ENCODE results near the gene TRIO.

Gene TRIO

DNA sequence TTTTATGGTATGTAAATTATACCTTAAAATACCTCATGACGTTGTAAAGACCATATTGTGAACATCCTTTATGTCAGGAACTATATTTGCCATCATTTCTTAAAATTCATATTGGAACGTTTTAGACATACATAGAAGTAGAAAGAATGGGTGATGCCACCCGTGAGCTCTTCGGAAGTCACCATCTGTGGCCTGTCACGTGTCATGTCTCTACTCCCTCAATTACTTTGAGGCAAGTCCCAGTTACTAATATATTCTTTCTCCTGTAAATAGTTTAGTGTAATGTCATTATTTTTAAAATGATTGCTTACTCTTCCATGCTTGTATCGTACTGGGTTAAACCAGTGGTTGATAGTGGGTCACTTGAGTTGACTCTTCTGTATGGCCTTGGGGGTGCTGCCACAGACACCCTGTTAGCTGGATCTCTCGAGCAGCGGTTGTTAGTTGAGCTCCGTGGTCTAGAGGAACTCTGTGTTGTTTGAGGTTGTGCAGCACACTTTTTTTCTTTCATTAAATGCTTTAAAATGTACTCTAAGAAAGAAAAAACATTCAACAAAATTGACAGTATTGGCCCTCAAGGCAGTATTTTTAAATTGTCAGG, 66.2 kb downstream of the TRIO start:
- DNase-seq (ENCODE audit: low read depth in 2 of 2), result no peak

DNA sequence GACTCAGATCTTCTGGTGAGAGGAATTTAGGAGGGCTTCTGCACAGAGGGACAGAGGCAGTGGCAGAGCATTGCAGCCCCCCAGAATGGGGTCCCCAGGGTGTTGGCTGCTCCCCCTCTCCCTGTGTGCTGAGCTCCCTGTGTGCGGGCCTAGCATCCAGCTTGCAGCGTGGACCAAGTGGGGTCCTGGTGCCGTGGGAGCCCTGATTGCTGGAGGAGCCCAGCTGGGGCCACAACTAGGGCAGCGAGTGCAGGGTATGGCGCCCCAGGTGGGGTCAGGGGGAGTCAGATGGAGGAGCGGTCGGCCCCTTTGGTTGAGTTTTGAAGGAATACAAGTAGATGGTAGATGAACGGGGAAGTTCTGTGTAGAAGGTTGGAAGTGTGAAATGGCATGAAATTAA, 66.7 kb downstream of the TRIO start:
- no peak for DNase-seq (ENCODE audit: low read depth in 2 of 2)

DNA sequence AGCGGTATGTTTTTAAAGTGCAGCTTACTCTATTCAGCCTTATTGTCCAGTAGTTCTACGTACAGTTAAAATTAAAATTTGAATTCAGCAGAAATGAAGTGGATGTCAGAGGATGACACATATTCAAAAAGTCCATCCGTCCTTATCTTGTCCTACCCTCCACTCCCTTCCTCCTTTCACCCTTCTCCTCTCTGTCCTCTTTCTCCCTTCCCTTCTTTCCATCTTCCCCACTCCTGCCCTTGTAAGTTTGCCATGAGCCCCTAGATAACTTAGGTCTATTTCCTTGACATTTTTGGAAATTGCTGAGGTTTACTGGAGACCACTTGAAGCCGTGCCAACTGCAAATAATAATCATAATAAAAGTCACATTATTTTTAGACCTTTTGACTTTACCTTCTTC, 67.6 kb downstream of the TRIO start:
- no peak for DNase-seq (ENCODE audit: low read depth in 2 of 2)

DNA sequence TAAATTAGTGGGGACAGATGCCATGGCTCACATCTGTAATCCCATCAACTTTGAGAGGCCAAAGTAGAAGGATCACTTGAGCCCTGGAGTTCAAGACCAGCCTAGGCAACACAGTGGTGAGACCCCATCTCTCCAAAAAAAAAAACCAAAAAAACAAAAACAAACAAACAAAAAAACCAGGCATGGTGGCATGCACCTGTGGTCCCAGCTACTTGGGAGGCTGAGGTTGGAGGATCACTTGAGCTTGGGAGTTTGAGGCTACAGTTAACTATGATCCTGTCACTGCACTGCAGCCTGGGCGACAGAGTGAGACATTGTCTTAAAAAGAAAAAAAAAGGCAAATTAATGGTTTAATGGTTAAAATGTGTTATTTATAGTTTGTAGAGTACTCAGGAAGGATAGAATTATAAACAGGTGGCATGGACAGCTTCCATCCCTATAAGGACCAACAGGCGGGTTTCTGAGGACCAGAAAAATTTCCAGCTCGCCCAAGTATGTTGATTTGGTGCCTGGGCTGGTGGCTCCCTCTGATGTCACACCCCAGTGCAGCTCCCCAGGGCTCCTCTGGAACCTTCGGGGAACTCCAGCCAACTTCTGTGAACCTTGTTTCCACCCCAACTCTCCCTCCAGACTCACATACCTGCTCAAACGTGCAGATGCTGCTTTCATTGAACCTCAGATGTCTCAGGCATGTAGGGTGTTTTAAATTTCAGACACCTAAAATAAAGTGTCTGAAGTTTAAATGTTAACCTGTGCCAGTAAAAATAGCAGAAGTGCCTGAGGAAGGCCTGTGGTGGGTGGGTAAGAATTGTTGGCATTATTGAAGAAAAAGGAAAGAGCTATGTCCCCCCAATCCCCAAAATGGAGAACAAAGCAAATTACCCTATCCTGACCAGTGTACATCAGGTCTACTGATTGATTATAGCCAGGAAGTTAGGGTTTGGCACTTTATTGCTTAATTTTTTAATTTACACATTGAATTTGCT, 69.0 kb downstream of the TRIO start:
- no peak for DNase-seq (ENCODE audit: low read depth in 2 of 2)

DNA sequence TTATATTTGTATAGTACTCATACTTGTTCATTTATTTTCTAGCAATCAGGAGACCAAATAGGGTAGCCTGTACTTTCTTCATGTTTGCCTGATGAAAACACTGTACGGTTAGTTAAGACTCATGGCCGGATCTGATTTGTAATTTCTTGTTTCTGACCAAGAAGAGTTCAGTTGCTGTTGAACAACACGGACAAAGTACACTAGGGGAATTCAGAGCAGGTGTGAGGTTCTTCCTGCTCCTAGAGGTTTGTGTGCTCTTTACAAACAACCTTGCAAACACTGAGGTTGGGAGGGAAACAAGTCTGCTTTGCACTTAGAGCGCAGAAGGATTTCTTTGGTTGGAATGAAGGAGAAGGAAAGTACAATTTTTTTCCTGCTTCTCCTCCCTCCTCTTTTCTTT, 69.7 kb downstream of the TRIO start:
- no peak for DNase-seq (ENCODE audit: low read depth in 2 of 2)

DNA sequence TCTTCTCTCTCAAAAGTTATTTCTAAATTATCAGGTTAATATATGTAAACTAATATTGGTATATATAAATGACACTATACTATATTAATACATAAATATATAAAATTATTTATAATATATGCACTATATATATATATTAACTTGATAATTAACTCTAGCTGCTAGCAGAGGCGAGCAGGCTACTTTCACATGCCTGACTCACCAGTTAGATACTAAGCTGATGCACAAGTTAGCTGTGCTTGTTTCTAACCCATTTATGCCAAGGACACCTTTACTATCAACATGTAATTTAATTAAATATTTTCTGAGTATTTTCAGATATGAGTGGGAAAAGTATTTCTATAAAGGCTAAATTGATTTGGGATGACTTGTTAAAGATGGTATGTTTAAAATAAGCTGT, 70.1 kb downstream of the TRIO start:
- DNase-seq (ENCODE audit: low read depth in 2 of 2), result no peak

DNA sequence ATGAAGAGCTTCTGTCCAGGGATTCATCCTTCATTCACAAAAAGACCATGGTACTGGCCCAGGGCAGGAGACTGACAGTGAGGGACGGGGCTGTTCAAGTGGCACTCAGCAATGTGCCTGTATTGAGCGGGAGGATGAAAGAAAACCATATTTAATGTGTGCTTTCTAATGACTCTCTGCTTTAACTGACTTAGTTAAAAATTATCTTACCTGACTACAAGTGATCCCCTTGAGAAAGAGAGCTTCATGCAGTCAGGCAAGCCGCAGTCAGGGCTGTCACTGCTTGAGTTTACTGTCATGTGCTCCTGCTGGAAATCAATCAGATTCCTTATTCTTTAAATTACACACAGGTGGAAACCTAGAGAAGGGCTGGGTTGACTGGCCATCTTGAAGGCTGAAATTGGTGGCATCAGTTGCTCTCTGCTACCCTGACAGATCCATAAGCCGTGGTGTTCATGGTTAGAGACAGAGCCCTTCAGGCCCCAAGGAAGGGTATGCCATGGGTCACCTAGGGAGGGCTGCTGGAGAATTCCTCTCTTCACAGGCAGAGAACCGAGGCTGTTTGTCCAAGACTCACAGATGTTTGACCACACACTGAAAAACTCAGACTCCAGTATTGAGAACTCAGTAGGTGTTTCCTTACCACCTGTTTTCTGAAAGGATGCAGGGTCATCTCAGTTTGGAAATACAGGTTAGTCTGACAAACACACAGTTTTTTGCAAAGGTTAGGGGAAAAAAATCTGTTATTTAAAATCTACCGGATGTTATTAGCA, 70.9 kb downstream of the TRIO start:
- no peak for DNase-seq (ENCODE audit: low read depth in 2 of 2)

DNA sequence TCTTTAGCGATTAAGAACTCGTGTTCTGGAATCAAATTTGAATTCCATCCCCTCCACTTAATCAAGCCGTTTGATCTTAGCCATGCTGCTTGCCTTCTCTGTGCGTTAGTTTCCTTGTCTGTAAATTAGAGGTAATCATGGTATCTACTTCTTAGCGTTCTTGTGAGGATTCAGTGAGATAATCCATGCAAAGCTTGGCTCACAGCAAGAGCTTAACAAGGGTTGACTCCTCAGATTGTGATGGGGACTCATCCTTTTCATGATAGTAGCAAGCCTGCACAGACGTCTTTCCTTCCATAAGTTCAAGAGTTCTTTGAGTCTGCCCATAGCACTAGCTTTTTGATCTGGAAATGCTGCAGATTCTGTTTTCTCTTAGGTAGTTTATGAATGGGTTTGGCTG, 72.8 kb downstream of the TRIO start:
- no peak for DNase-seq (ENCODE audit: low read depth in 2 of 2)

DNA sequence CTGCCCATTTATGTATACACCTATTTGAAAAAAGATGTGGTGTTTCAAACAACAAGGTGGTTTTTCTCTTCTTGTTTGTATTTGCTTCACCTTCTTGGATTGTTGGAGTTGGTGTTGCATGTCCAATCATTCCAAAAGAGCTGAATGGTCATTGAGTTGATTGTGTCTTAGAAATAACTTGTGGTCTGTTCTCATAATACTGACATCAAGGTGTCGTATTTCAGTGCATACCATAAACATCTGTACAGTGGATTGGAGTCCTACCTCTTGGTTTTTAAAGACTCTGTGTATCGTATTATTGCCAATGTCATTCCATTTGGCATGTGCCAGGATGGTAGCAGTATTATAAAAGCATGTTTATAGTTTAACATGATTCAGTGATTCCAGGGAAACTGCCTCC, 73.2 kb downstream of the TRIO start:
- DNase-seq (ENCODE audit: low read depth in 2 of 2), result no peak

DNA sequence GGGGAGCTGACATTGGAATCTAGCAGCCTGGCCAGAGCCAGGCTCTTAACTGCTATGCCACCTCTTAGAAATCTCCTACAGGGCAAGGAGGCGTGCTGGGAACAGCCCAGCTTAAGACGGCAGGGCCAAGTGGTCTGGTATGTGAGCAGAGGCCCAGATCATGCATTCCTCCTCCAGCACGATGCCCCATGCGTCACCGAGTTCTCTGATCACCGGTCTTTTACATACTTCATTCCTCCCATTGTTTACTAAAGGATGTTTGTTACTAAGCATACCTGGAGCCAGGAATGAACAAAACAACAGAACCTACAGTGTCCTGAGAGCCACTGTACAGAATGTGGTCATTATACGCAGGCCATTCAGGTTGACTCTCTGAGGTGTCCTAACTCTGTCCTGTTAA, 73.8 kb downstream of the TRIO start:
- DNase-seq (ENCODE audit: low read depth in 2 of 2), result no peak

DNA sequence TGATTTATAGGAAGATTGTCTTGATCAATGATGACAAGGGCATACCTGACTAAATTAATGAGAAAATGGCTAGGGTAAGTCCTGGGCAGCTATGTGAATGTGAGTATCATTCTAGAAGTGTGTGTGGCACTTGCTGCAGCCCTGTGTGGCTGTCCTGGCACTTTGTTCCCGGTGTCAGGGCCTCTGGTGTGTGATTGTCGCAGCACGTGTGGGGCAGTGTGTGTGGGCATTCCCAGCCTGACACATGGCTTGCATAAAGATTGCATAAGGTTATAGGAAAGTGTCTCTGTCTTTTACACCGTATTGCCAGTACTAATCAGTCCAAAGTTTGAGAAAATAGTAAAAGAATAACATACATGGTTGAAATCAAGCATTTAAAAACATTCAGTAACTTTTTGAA, 74.4 kb downstream of the TRIO start:
- DNase-seq (ENCODE audit: low read depth in 2 of 2), result no peak

DNA sequence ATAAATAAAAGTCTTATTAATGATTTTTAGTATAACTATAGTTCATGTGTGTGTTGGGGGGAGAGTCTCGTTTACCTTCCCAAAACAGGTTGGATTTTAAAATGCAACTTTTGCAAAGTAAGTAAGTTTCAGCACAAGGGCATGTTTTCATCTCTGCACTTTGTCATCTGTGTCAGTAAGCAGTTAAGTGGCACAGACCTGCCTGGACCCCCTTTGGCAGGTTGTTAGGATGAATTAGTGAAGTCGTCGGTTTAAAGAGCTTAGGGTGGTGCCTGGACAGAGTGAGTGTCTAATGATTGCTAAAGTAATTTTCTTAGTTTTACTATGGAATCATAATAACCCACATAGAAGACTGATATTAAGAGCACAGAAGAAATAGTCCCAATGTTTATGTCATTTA, 74.9 kb downstream of the TRIO start:
- DNase-seq (ENCODE audit: low read depth in 2 of 2), result no peak

DNA sequence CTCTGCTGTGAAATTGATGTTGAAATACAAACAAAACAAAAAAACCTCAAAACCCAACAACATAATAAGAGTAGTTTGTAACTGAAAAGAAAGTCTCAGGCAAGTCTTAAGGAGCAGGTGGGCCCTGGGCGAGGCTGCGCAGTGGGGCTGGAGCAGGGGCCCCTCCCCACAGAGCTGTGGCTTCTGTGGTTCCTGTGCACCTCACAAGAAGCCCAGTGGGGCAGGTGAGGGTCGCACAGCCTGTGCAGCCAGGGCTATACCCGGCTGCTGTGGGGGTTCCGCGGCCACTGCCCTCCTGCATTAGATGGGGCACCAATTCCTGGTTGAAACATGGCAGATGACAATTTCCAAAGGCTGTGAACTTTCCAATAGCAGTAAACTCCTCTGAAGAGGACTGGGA, 75.3 kb downstream of the TRIO start:
- no peak for DNase-seq (ENCODE audit: low read depth in 2 of 2)

DNA sequence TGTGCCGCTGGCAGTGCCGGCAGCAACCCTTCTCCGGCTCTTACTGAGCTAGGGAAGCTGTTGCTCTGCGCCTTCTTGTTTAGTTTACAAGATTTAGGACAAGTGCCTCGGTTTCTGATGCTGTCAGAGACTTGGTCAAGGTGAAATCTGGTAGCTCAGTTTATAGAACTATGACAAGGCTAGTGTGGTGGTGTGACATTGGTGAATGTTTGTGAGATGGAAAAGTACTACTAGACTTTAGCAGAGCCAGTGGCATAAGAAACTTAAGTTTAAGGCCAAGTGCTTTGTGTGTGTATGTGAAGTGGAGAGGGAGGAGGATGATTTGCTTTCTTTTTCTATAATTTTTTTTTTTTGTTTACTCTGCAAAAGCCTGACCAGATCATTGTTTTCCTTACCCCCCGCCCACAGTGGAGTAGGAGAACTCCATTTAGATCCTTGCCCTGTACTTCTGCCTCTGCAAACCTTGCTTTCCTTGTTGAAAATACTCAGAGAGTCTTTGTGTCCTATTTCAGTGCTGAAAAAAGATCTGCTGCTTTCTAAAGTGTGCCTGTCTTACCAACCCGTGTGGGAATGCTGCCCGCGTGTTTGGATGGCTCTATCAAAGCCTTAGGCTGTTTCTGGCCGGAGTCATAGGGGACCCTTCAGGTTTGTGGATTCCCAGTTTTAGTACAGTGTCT, 75.9 kb downstream of the TRIO start:
- DNase-seq (ENCODE audit: low read depth in 2 of 2), result no peak

DNA sequence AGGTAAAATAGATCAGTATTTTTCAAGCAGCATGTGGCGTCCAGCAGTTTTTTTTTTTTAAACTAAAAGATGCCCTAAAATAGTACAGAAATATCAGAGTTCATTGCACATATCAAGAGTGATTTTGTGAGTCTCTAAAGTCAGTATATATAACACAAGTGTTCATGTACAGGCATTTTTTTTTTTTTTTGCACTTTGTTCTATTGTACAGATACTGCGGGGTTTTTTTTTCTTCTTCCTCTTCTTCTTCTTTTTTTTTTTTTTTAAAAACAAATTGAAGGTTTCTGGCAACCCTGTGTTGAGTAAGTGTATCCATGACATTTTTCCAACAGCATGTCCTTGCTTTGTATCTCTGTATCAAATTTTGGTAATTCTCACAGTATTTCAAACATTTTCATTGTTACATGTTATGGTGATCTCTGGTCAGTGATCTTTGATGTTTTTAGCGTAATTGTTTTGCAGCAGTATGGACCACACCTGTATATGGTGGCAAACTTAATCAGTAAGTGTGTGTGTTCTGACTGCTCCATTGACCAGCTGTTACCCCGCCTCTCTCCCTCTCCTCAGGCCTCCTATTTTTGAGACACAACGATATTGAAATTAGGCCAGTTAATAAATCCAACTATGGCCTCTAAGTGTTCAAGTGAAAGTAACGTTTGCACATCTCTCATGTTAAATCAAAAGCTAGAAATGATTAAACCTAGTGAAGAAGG, 76.8 kb downstream of the TRIO start:
- DNase-seq (ENCODE audit: low read depth in 2 of 2), result no peak

DNA sequence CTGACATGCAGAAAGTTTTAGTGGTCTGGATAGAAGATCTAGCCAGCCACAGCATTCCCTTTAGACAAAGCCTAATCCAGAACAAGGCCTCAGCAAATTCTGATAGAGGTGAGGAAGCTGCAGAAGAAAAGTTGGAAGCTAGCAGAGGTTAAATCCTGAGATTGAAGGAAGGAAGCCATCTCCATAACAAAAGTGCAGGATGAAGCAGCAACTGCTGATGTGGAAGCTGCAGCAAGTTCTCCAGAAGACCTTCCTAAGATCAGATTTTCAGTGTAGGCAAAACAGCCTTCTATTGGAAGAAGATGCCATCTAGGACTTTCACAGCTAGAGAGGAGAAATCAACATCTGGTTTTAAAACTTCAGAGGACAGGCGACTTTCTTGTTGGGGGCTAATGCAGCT, 77.5 kb downstream of the TRIO start:
- DNase-seq (ENCODE audit: low read depth in 2 of 2), result no peak

DNA sequence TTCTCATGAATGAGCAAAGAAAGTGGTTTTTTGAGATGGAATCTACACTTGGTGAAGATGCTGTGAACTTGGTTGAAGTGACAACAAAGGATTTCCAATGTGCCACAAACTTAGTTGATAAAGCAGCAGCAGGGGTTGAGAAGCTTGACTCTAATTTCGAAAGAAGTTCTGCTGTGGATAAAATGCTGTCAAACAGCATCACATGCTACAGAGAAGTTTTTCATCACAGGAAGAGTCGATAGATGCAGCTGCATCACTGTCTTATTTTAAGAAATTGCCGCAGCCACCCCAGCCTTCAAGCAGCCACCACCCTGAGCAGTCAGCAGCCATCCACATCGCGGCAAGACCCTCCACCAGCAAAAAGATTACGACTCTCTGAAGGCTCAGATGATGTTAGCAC, 78.6 kb downstream of the TRIO start:
- no peak for DNase-seq (ENCODE audit: low read depth in 2 of 2)

DNA sequence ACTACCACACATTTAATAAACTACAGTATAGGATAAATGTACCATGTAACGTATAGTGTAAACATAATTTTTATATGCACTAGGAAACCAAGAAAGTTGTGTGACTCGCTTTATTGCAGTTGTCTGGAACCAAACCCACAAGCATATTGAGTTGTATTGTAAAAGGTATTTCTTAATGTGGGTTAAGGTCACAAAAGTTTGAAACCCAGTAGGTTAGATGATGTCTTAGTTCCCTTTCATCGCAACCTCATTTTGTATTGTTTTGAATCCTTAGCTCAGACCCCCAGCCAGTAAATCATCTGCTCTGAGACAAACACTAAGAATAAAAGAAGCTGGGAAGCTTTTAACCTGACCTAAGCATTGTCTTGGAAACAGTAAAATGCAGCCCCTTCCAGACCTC, 79.1 kb downstream of the TRIO start:
- no peak for DNase-seq (ENCODE audit: low read depth in 2 of 2)

DNA sequence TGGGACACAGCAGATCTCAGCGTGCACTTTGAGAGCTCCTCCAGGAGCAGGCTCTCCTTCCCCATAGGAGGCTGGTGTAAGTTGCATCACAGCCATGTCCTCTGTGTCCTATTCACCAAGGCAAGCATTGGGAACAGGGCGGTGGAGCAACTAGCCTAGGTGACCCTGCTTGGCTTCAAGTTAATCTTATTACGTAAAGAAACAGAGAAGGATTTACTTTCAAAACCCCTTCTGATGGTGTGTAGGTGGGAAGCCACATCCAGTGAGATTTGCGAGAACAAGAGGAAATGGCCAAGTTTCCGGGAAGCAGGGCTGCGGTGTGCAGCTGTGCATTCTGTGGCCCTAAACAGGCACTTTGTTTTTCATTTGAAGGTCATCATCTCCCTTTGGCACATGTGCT, 80.2 kb downstream of the TRIO start:
- DNase-seq (ENCODE audit: low read depth in 2 of 2), result no peak

DNA sequence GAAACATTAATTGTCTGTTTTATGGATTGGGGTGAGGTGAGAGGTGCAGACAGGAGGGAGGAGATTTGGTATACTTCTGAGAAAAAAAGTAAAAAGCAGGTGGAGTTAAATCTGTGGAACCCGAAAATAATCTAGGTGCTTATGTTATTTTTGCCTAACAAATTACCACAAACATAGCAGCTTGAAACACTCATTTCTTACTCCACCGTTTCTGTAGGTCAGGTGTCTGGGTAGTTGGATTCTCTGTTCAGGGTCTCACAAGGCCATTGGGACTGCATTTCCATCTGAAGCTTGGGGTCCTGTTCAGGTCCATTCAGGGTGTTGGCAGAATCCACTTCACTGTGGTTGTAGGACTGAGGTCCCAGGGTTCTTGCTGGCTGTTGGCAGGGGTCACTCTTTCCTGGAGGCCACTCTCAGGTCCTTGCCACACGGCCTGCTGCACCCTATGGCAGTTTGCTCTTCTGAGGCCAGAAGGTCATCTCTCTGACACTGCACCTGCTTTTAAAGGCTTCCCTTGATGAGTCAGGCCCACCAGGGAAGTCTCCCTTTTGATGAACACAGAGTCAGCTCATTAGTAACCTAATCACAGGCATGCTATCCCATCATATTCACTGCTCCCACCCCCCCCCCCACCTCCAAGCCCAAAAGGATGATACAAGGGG, 82.2 kb downstream of the TRIO start:
- DNase-seq (ENCODE audit: low read depth in 2 of 2), result no peak

DNA sequence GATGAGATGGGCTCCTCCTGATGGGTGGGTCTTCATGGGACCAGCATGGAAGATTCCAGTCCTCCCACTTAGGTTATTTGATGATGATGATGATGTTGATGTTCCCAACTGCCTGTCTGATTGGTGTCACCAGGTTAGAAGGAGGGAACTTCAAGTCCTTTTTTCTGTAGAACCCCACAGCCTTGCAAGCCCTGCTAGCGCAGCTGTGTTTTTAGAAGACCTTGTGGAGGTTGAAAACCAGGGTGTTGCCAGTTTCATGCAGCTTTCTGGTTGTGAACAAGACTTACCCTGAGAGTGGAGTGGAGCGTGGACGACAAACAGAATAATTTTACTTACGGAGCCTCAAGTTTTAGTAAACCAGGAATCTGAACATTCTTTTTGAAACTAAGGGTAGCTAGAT, 83.0 kb downstream of the TRIO start:
- no peak for DNase-seq (ENCODE audit: low read depth in 2 of 2)

Data from stimulated activated CD8-positive, alpha-beta memory T cell treated with anti-CD3 and anti-CD28 coated beads, Interleukin-15, amount 100 ng/mL, for 48 hours (primary cell).